ENCODE results near the gene ACAP2. TPM values are rescaled to one million over a fixed set of nuclear protein-coding genes. Genes with fewer than 3 reads are reported as not detected.
A peak's percentile ranks its signal among the peaks of the same experiment; 100 is the strongest.

Gene ACAP2
- total RNA-seq, 3 donors from 2014 or later (not counting 1 experiment from before 2014, with no cell fraction given): 103 to 132 (median 128) TPM

DNA sequence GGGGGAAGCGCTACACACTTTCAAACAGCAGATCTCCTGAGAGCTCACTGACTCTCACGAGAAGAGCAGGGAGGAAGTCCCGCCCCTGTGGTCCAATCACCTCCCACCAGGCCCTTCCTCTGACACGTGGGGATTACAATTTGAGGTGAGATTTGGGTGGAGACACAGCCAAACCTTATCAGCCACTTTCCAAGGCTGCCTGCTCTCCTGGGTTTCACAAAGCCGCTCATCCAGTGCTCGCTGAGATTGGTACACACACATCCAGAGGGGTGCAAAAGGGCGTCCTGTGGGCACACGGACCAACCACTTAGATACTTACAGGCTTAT, 195.0 kb downstream of the ACAP2 start:
- intact Hi-C loops (cut with micrococcal nuclease): no loop called here

DNA sequence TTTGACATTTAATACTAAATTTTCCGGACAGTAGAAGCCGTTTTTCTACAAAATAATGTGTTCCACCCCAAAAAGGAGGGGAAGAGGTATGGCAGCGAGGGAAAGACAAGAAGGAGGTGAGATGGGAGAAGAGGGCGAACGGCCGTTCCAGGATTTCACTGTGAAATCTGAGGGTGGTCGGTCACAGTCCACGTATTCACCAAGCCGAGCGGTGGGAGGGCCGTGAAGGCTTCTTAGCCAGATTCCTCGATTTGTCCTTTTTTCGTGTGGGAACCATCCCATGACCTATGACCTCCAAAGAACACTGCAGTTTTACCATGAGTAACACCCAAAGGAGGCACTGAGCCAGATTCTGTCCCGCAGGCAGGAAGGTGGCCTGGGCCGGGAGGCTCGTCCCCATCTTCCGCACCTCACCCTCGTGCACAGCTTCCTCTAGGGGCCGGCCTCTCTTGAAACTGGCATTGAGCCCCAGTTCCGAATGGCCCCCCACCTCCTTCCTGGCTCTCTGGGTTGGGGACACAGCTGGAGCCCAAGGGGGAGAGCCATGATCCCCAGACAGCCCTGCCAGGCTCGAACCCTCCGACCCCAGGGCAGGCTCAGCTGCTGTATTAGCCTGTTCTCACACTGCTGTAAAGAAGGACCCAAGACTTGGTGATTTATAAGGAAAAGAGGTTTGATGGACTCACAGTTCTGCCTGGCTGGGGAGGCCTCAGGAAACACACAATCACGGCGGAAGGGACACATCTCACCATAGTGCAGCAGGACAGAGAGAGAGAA, 195.5 kb downstream of the ACAP2 start:
- H3K9me3 Mint-ChIP-seq: no peaks in the 10 kb centered on the region
- peaks cover 12% of the 10 kb centered on the region for H3K4me1 ChIP-seq (ENCODE audit: control insufficient read depth, insufficient read depth, low read length)
- H3K4me3 Mint-ChIP-seq: no peak overlapping the region
- no peaks in the 10 kb centered on the region for H3K27me3 Mint-ChIP-seq (ENCODE audit: low read depth in 2 of 2)
- no peak for ATAC-seq
- peaks cover 21 to 26% of the 10 kb centered on the region in 2 donors for H3K4me1 Mint-ChIP-seq
- peak in 1 of 2 donors; percentile 10 for DNase-seq
- TF ChIP-seq, protein P1, sequence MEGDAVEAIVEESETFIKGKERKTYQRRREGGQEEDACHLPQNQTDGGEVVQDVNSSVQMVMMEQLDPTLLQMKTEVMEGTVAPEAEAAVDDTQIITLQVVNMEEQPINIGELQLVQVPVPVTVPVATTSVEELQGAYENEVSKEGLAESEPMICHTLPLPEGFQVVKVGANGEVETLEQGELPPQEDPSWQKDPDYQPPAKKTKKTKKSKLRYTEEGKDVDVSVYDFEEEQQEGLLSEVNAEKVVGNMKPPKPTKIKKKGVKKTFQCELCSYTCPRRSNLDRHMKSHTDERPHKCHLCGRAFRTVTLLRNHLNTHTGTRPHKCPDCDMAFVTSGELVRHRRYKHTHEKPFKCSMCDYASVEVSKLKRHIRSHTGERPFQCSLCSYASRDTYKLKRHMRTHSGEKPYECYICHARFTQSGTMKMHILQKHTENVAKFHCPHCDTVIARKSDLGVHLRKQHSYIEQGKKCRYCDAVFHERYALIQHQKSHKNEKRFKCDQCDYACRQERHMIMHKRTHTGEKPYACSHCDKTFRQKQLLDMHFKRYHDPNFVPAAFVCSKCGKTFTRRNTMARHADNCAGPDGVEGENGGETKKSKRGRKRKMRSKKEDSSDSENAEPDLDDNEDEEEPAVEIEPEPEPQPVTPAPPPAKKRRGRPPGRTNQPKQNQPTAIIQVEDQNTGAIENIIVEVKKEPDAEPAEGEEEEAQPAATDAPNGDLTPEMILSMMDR (IDR thresholded peaks at IDR 0.05): no peak
- intact Hi-C loops (cut with micrococcal nuclease): no loop called here
- no peaks in the 10 kb centered on the region for H3K36me3 ChIP-seq (ENCODE audit: control insufficient read depth, insufficient read depth, low read length)
- H3K27ac Mint-ChIP-seq: peak overlapping the region in 1 of 2 donors; percentile 35
- WGBS (ENCODE audit: insufficient coverage): 86% methylated on average over 24 of the region's 24 CpGs
- no peaks in the 10 kb centered on the region for H3K27me3 ChIP-seq (ENCODE audit: control insufficient read depth, insufficient read depth, low read length)
- H3K27ac ChIP-seq (ENCODE audit: low read length): no peak overlapping the region
- no peak overlapping the region for H3K4me3 ChIP-seq (ENCODE audit: low read length)
- no peaks in the 10 kb centered on the region for H3K9me3 ChIP-seq (ENCODE audit: control insufficient read depth, insufficient read depth, low read length)
- H3K36me3 Mint-ChIP-seq: no peaks in the 10 kb centered on the region

More for the DNA sequence above, 195.0 kb downstream of the ACAP2 start:
- Mint-ChIP-seq H3K36me3 (no peaks in the 10 kb centered on the region), H3K4me1 (peaks cover 26% of the 10 kb centered on the region in 2 donors), H3K9me3 (no peaks in the 10 kb centered on the region), H3K4me3 (no peak overlapping the region), H3K27ac (peak overlapping the region in 1 of 2 donors; percentile 35), H3K27me3 (ENCODE audit: low read depth in 2 of 2) (no peaks in the 10 kb centered on the region)
- Histone ChIP-seq H3K36me3 (ENCODE audit: control insufficient read depth, insufficient read depth, low read length) (no peaks in the 10 kb centered on the region), H3K27ac (ENCODE audit: low read length) (no peak overlapping the region), H3K27me3 (ENCODE audit: control insufficient read depth, insufficient read depth, low read length) (no peaks in the 10 kb centered on the region), H3K4me3 (ENCODE audit: low read length) (no peak overlapping the region), H3K9me3 (ENCODE audit: control insufficient read depth, insufficient read depth, low read length) (no peaks in the 10 kb centered on the region), H3K4me1 (ENCODE audit: control insufficient read depth, insufficient read depth, low read length) (peaks cover 12% of the 10 kb centered on the region)
- DNase-seq (no peak), ATAC-seq (peak in 2 of 3 donors; percentile 43 to 46)
- WGBS (ENCODE audit: insufficient coverage): 63% methylated on average over 5 of the region's 8 CpGs
- TF ChIP-seq, protein P1 (IDR thresholded peaks at IDR 0.05): no peak

DNA sequence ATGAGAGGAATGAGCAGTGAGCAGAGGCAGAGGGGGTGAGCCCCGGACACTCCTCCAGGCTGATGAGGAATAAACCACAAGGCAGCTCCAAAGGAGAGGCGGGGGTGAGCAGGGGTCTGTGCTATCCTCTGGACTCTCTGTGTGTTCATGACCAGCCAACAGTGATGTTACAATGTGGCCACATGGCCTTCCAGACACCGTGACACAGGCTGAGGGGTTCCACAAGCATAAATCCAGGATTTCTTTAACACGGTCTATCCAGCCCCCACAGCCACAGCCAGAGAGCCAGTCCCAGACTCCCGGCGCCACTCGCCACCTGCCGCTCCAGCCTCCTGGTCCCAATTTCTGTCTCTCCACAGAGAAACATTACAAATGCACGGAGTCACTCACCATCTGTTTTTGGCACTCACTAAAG, 196.2 kb downstream of the ACAP2 start:
- Histone ChIP-seq H3K27ac (ENCODE audit: low read length) (no peak overlapping the region), H3K4me3 (ENCODE audit: low read length) (no peak overlapping the region), H3K36me3 (ENCODE audit: control insufficient read depth, insufficient read depth, low read length) (no peaks in the 10 kb centered on the region), H3K27me3 (ENCODE audit: control insufficient read depth, insufficient read depth, low read length) (no peaks in the 10 kb centered on the region), H3K4me1 (ENCODE audit: control insufficient read depth, insufficient read depth, low read length) (peaks cover 12% of the 10 kb centered on the region), H3K9me3 (ENCODE audit: control insufficient read depth, insufficient read depth, low read length) (no peaks in the 10 kb centered on the region)
- Mint-ChIP-seq H3K36me3 (no peaks in the 10 kb centered on the region), H3K4me3 (no peak overlapping the region), H3K4me1 (peaks cover 20 to 26% of the 10 kb centered on the region in 2 donors), H3K27ac (no peak overlapping the region), H3K27me3 (ENCODE audit: low read depth in 2 of 2) (no peaks in the 10 kb centered on the region), H3K9me3 (no peaks in the 10 kb centered on the region)
- intact Hi-C loops (cut with micrococcal nuclease): no loop called here
- DNase-seq (peak in 1 of 2 donors; percentile 8), ATAC-seq (no peak)
- WGBS (ENCODE audit: insufficient coverage): 96% methylated on average over 9 of the region's 9 CpGs
- TF ChIP-seq, protein P1 (IDR thresholded peaks at IDR 0.05): no peak
